ENCODE measurements around the gene PCLO. TPM values are rescaled to one million over a fixed set of nuclear protein-coding genes. Genes with fewer than 3 reads are reported as not detected.

Gene PCLO
- total and polyA plus RNA-seq, 2 of the 8 experiments (the other 6 are each of a cell fraction or from before 2014, with no cell fraction given), result 1.5 to 3.2 TPM

DNA sequence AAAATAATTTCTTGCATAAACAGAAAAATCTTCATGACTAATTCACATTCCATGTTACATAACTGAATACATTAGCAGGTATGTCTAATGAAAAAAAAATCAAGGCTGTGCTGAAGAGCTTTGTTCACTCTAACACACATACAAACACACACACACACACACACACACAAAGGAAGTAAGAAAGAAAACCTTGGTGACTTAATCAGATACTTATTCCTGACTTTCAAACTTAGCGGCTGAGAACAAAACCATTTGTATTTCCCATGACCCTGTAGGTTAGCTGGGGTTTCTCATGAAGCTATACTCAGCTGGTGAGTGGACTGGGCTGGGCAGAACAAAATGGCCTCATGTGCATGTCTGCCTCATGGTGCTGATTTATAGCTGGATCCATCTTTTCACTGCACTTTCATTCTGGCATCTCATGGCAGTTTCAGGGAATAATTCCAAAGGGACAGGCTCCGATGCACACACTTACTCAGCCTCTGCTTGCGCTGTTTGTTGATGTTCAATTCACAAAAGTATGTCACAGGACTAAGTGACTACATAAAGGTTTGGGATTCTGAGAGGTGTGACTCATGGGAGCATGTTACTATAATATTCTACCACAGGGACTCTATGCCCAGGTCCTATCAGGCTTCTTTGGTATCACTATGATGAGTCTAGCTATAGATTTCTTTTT lies 161.2 kb downstream of the PCLO start:
- Histone ChIP-seq H2BK120ac (replicated peaks; ENCODE audit: low read depth, low read length) (no peak overlapping the region), H3K23me2 (ENCODE audit: low read depth, low read length) (no peaks in the 10 kb centered on the region), H3K4me2 (ENCODE audit: insufficient read depth in 1 of 2, low read depth in 2 of 2, low read length in 2 of 2) (no peak overlapping the region), H3K18ac (ENCODE audit: extremely low read depth, low read length) (no peak overlapping the region), H4K91ac (replicated peaks; ENCODE audit: insufficient read length, low read length) (no peak overlapping the region), H2BK20ac (ENCODE audit: low read length) (no peak overlapping the region), H3K36me3 (ENCODE audit: control insufficient read depth in 2 of 4, insufficient read depth in 4 of 4, low read length in 3 of 4) (no peaks in the 10 kb centered on the region), H3K79me2 (ENCODE audit: control insufficient read depth in 1 of 2, insufficient read depth in 2 of 2, low read length in 2 of 2) (no peaks in the 10 kb centered on the region), H3K27me3 (replicated peaks in 1 of 4; ENCODE audit: control insufficient read depth in 3 of 4, extremely low read depth in 1 of 4, insufficient read depth in 3 of 4, low read length in 3 of 4) (no peaks in the 10 kb centered on the region), H3K4me3 (ENCODE audit: extremely low read depth in 1 of 4, insufficient read depth in 2 of 4, low read depth in 3 of 4, low read length in 4 of 4) (no peak overlapping the region), H2BK5ac (ENCODE audit: low read depth, low read length) (no peak overlapping the region), H2BK15ac (ENCODE audit: low read length) (no peak overlapping the region), H4K5ac (ENCODE audit: insufficient read length, low read depth, low read length) (no peak overlapping the region), H3K79me1 (ENCODE audit: low read depth, low read length) (no peaks in the 10 kb centered on the region), H3K4me1 (replicated peaks in 1 of 4; ENCODE audit: control insufficient read depth in 3 of 4, insufficient read depth in 4 of 4, low read length in 3 of 4) (no peaks in the 10 kb centered on the region), H2AFZ (ENCODE audit: low read length) (no peak overlapping the region), H4K8ac (ENCODE audit: extremely low read depth, insufficient read depth, low read length) (no peak overlapping the region), H4K20me1 (replicated peaks in 1 of 2; ENCODE audit: control insufficient read depth in 1 of 2, insufficient read depth in 2 of 2, low read length in 2 of 2) (no peaks in the 10 kb centered on the region), H3K56ac (replicated peaks; ENCODE audit: insufficient read length, low read depth, low read length) (no peak overlapping the region), H3K14ac (ENCODE audit: insufficient read length) (no peak overlapping the region), H3K4ac (replicated peaks; ENCODE audit: insufficient read length, low read depth, low read length) (no peak overlapping the region), H3K23ac (ENCODE audit: insufficient read length) (no peak overlapping the region), H2BK12ac (ENCODE audit: low read depth, low read length) (no peak overlapping the region), H3K9me3 (ENCODE audit: insufficient read depth in 2 of 2, low read depth in 1 of 2, low read length in 1 of 2) (peaks cover 4 to 6% of the 10 kb centered on the region in 2 experiments; a peak in 2 of 4 replicates), H3K27ac (ENCODE audit: low read depth, low read length) (no peak overlapping the region), H3K9ac (replicated peaks in 1 of 4; ENCODE audit: extremely low read depth in 1 of 4, low read depth in 3 of 4, low read length in 3 of 4) (no peak overlapping the region), H2AK5ac (ENCODE audit: low read depth, low read length) (no peak overlapping the region)
- ChIA-PET POLR2A (ENCODE audit: partially characterized antibody) (no interaction called here), CTCF (ENCODE audit: partially characterized antibody) (interaction anchor here (0.6 to 1.2 kb wide), 2 partner anchors 269 to 280 kb away, joined by 3 read pairs; no protein-coding TSS in a partner anchor)
- FAIRE-seq (no peak), DNase-seq (ENCODE audit: low read depth in 1 of 2, low spot score in 2 of 2) (no peak)
- WGBS, 2 experiments (ENCODE audit: extremely low coverage in 1 of 2, insufficient coverage in 1 of 2, insufficient read length in 1 of 2, insufficient replicate concordance in 2 of 2, low coverage in 1 of 2, low lambda C conversion rate in 2 of 2, missing lambda C conversion rate in 1 of 2), result 85% methylated on average over 3 of the region's 3 CpGs; no CpG with 5 or more reads in 1 of the 2 experiments
- TF ChIP-seq SIN3A (conservative IDR thresholded peaks at IDR 0.05 in 1 of 2, IDR thresholded peaks at IDR 0.05 in 1 of 2; ENCODE audit: low read depth in 1 of 2, low read length in 2 of 2) (no peak), CREB1 (IDR thresholded peaks at IDR 0.05) (no peak), SP2 (IDR thresholded peaks at IDR 0.05; ENCODE audit: low read length) (no peak), CTCF (IDR thresholded peaks at IDR 0.05; ENCODE audit: control extremely low read depth in 1 of 3, insufficient read depth in 1 of 3, low read depth in 1 of 3, low read length in 3 of 3) (no peak), HDAC2 (IDR thresholded peaks at IDR 0.05; ENCODE audit: borderline replicate concordance in 1 of 2, low read depth in 2 of 2, low read length in 2 of 2) (no peak), CBX8 (IDR thresholded peaks at IDR 0.05; ENCODE audit: borderline replicate concordance, low read depth, low read length) (no peak), POLR2A (IDR thresholded peaks at IDR 0.05; ENCODE audit: control extremely low read depth in 1 of 2, low read depth in 2 of 2, low read length in 2 of 2) (no peak), POU5F1 (IDR thresholded peaks at IDR 0.05; ENCODE audit: low read depth, low read length) (no peak)
- TF ChIP-seq, protein P1, sequence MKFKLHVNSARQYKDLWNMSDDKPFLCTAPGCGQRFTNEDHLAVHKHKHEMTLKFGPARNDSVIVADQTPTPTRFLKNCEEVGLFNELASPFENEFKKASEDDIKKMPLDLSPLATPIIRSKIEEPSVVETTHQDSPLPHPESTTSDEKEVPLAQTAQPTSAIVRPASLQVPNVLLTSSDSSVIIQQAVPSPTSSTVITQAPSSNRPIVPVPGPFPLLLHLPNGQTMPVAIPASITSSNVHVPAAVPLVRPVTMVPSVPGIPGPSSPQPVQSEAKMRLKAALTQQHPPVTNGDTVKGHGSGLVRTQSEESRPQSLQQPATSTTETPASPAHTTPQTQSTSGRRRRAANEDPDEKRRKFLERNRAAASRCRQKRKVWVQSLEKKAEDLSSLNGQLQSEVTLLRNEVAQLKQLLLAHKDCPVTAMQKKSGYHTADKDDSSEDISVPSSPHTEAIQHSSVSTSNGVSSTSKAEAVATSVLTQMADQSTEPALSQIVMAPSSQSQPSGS (IDR thresholded peaks at IDR 0.05; ENCODE audit: low read length), result no peak
